GM23338 (cell line): Measurements from ENCODE around the gene AKAP13. TPM values are rescaled to one million over a fixed set of nuclear protein-coding genes. Genes with fewer than 3 reads are reported as not detected.

Experiments
- ATAC-seq: fragments of 200-7000 bp; cut with Tn5 transposase; 3 replicates; pipeline ENCODE4 v1.9.1; 2020
- DNase-seq: peaks from one replicate; pipeline ENCODE4 v3.0.0-alpha.2; 2015; ENCODE audit warnings: low spot score
- H2AFZ ChIP-seq: fragments of 200-600 bp; sonication (generic); 2 replicates; pipeline ENCODE4 v1.8.0; 2016; ENCODE audit warnings: antibody characterized with exemption, mild to moderate bottlenecking, moderate library complexity
- H3F3A ChIP-seq: fragments of 200-600 bp; sonication (generic); replicated peaks from 2 replicates; pipeline ENCODE4 v1.8.0; 2017; ENCODE audit warnings: antibody characterized with exemption, mixed run types, low read depth
- H3K27ac ChIP-seq: fragments of 200-600 bp; sonication (generic); 2 replicates; pipeline ENCODE4 v1.6.1; 2016; ENCODE audit warnings: low read depth
- H3K27me3 ChIP-seq: fragments of 200-600 bp; sonication (generic); 2 replicates; pipeline ENCODE4 v1.8.0; 2016; ENCODE audit warnings: mild to moderate bottlenecking, mixed run types, moderate library complexity; ENCODE audit not compliant: insufficient read depth
- H3K36me3 ChIP-seq: fragments of 200-600 bp; sonication (generic); 2 replicates; pipeline ENCODE4 v1.8.0; 2016; ENCODE audit warnings: mild to moderate bottlenecking; ENCODE audit not compliant: insufficient read depth
- H3K4me1 ChIP-seq: fragments of 200-600 bp; sonication (generic); 2 replicates; pipeline ENCODE4 v1.8.0; 2016; ENCODE audit warnings: mild to moderate bottlenecking, moderate library complexity; ENCODE audit not compliant: insufficient read depth
- H3K4me2 ChIP-seq: fragments of 200-600 bp; sonication (generic); 2 replicates; pipeline ENCODE4 v1.7.1; 2017; ENCODE audit warnings: mixed run types
- H3K4me3 ChIP-seq: fragments of 200-600 bp; sonication (generic); 2 replicates; pipeline ENCODE4 v1.6.1; 2016; ENCODE audit warnings: mixed run types
- H3K79me2 ChIP-seq: fragments of 200-600 bp; sonication (generic); replicated peaks from 2 replicates; pipeline ENCODE4 v1.8.0; 2017; ENCODE audit warnings: mild to moderate bottlenecking; ENCODE audit not compliant: insufficient read depth
- H3K9me2 ChIP-seq: fragments of 200-600 bp; sonication (generic); 2 replicates; pipeline ENCODE4 v1.8.0; 2017; ENCODE audit not compliant: insufficient read depth
- H4K20me1 ChIP-seq: fragments of 200-600 bp; sonication (generic); replicated peaks from 2 replicates; pipeline ENCODE4 v1.8.0; 2017; ENCODE audit warnings: mild to moderate bottlenecking; ENCODE audit not compliant: insufficient read depth
- H3K27ac Mint-ChIP-seq: 2 replicates; pipeline ENCODE4 v1.8.0; 2020; ENCODE audit warnings: inconsistent platforms, mild to moderate bottlenecking, moderate library complexity, mixed read lengths
- H3K27me3 Mint-ChIP-seq: 3 replicates; pipeline ENCODE4 v1.8.0; 2022; ENCODE audit warnings: low read depth, mild to moderate bottlenecking, moderate library complexity, mixed read lengths, inconsistent platforms; ENCODE audit not compliant: insufficient read depth, poor library complexity
- H3K36me3 Mint-ChIP-seq: 3 replicates; pipeline ENCODE4 v1.8.0; 2021; ENCODE audit warnings: low read depth, mild to moderate bottlenecking, inconsistent platforms, moderate library complexity, mixed read lengths
- H3K4me1 Mint-ChIP-seq: 3 replicates; pipeline ENCODE4 v1.8.0; 2020; ENCODE audit warnings: mild to moderate bottlenecking, inconsistent platforms, mixed read lengths
- H3K4me3 Mint-ChIP-seq: 3 replicates; pipeline ENCODE4 v1.8.0; 2021; ENCODE audit warnings: moderate library complexity, mild to moderate bottlenecking, inconsistent platforms, mixed read lengths
- H3K9me3 Mint-ChIP-seq: 3 replicates; pipeline ENCODE4 v1.8.0; 2020; ENCODE audit warnings: moderate library complexity, mild to moderate bottlenecking, inconsistent platforms, mixed read lengths
- CREB1 ChIP-seq: fragments of 250-450 bp; sonication (Bioruptor Pico); IDR thresholded peaks from 2 replicates; pipeline ENCODE4 v1.5.0; 2020; ENCODE audit warnings: low read depth, mild to moderate bottlenecking, moderate library complexity
- JUNB ChIP-seq: IDR thresholded peaks from one replicate; pipeline ENCODE4 v1.6.1; 2016; ENCODE audit warnings: antibody characterized with exemption; ENCODE audit not compliant: unreplicated experiment
- NANOG ChIP-seq: IDR thresholded peaks from 2 replicates; pipeline ENCODE4 v1.6.1; 2016; ENCODE audit warnings: antibody characterized with exemption, borderline replicate concordance
- POLR2AphosphoS5 ChIP-seq: IDR thresholded peaks from 2 replicates; pipeline ENCODE4 v1.6.1; 2016; ENCODE audit warnings: antibody characterized with exemption, low read depth
- STAT1 ChIP-seq: IDR thresholded peaks from one replicate; pipeline ENCODE4 v1.6.1; 2016; ENCODE audit warnings: antibody characterized with exemption; ENCODE audit not compliant: unreplicated experiment
- ZNF331 ChIP-seq: fragments of 250-450 bp; sonication (Bioruptor Pico); IDR thresholded peaks from 2 replicates; pipeline ENCODE4 v1.5.0; 2020; ENCODE audit warnings: low read depth, mild to moderate bottlenecking, moderate library complexity
- polyA plus RNA-seq: library from polyadenylated mRNA; unstranded; fragments of >200 nt; fragmentation: Nextera tagmentation; extraction: Ambion mirVana; gene quantifications from 2 replicates; pipeline ENCODE4 v1.2.1, GENCODE V29; 2016
- total RNA-seq: library from RNA; depleted of rRNA; stranded (reverse); fragments of >200 nt; shearing (Covaris generic); gene quantifications from 2 replicates; pipeline ENCODE4 v1.2.3, GENCODE V29; 2014
- TF ChIP-seq, protein P1 (sequence below): IDR thresholded peaks from 2 replicates; pipeline ENCODE4 v1.6.1; 2016; ENCODE audit warnings: antibody characterized with exemption
- TF ChIP-seq, protein P2 (sequence below), 2 experiments: fragments of 200-600 bp in 1 of 2; sonication (generic) in 1 of 2; conservative IDR thresholded peaks; 2 replicates each; pipeline versions ENCODE4 v1.5.1 to v1.6.1; 2016 to 2017; ENCODE audit warnings: antibody characterized with exemption in 2 of 2, low read depth in 2 of 2, mild to moderate bottlenecking in 2 of 2, moderate library complexity in 1 of 2
- TF ChIP-seq, protein P3 (sequence below): IDR thresholded peaks from one replicate; pipeline ENCODE4 v1.6.1; 2018; ENCODE audit warnings: antibody characterized with exemption; ENCODE audit not compliant: unreplicated experiment

The AKAP13 gene
- total and polyA plus RNA-seq, 2 experiments from 2014 or later, result 46.2 to 60.7 TPM

DNA sequence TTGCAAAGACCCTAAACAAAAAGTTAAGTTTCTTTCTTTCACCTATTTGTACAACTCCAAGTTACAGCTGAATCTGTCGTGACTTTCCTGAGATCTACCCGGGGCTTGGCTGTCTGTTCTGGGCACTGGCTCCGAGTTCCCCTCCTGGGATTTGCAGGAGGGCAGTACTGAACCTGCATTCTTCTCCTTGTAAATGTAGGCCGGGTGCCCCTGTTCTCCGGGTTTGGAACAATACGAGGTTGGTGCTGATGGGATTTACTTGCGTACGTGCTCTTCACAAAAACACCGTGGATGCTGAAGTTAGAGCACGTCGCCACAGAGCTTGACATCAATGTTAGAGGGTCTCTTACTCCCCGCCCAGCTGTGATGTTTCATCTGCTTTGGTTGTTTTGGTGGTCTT is 366.2 kb downstream of the AKAP13 start (continued):
- TF ChIP-seq STAT1, result no peak
- TF ChIP-seq, protein P1, sequence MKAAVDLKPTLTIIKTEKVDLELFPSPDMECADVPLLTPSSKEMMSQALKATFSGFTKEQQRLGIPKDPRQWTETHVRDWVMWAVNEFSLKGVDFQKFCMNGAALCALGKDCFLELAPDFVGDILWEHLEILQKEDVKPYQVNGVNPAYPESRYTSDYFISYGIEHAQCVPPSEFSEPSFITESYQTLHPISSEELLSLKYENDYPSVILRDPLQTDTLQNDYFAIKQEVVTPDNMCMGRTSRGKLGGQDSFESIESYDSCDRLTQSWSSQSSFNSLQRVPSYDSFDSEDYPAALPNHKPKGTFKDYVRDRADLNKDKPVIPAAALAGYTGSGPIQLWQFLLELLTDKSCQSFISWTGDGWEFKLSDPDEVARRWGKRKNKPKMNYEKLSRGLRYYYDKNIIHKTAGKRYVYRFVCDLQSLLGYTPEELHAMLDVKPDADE, result no peak
- TF ChIP-seq, protein P2, sequence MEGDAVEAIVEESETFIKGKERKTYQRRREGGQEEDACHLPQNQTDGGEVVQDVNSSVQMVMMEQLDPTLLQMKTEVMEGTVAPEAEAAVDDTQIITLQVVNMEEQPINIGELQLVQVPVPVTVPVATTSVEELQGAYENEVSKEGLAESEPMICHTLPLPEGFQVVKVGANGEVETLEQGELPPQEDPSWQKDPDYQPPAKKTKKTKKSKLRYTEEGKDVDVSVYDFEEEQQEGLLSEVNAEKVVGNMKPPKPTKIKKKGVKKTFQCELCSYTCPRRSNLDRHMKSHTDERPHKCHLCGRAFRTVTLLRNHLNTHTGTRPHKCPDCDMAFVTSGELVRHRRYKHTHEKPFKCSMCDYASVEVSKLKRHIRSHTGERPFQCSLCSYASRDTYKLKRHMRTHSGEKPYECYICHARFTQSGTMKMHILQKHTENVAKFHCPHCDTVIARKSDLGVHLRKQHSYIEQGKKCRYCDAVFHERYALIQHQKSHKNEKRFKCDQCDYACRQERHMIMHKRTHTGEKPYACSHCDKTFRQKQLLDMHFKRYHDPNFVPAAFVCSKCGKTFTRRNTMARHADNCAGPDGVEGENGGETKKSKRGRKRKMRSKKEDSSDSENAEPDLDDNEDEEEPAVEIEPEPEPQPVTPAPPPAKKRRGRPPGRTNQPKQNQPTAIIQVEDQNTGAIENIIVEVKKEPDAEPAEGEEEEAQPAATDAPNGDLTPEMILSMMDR (conservative IDR thresholded peaks at IDR 0.05; ENCODE audit: low read depth in 2 of 2), result no peak
- TF ChIP-seq ZNF331 (CRISPR knock-in tag), result no peak
- no peak for TF ChIP-seq NANOG
- TF ChIP-seq, protein P3, sequence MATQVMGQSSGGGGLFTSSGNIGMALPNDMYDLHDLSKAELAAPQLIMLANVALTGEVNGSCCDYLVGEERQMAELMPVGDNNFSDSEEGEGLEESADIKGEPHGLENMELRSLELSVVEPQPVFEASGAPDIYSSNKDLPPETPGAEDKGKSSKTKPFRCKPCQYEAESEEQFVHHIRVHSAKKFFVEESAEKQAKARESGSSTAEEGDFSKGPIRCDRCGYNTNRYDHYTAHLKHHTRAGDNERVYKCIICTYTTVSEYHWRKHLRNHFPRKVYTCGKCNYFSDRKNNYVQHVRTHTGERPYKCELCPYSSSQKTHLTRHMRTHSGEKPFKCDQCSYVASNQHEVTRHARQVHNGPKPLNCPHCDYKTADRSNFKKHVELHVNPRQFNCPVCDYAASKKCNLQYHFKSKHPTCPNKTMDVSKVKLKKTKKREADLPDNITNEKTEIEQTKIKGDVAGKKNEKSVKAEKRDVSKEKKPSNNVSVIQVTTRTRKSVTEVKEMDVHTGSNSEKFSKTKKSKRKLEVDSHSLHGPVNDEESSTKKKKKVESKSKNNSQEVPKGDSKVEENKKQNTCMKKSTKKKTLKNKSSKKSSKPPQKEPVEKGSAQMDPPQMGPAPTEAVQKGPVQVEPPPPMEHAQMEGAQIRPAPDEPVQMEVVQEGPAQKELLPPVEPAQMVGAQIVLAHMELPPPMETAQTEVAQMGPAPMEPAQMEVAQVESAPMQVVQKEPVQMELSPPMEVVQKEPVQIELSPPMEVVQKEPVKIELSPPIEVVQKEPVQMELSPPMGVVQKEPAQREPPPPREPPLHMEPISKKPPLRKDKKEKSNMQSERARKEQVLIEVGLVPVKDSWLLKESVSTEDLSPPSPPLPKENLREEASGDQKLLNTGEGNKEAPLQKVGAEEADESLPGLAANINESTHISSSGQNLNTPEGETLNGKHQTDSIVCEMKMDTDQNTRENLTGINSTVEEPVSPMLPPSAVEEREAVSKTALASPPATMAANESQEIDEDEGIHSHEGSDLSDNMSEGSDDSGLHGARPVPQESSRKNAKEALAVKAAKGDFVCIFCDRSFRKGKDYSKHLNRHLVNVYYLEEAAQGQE, result no peak
- TF ChIP-seq JUNB, result no peak

DNA sequence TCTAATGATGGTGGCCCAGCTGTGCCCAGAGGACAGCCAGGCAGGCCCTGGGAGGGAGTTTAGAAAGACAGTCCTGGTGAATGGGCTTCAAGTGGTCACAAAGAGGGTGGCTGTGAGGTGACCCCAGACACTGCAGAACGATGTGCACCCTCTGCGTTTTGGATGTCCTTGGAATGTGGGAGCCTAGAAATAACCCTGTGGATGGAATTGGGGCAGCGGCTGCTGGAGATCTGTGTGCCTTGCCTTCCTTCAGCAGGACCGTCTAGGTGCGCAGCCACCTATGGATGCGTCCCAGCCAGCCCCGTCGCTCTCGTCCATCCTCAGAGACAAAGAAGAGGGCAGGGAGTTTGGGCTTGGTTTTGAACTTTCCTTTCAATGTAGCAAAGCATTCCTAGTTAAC is 367.8 kb downstream of the AKAP13 start:
- H4K20me1 ChIP-seq, result peaks cover 3% of the 10 kb centered on the region
- Mint-ChIP-seq H3K9me3 (no peaks in the 10 kb centered on the region), H3K27me3 (peaks cover 40% of the 10 kb centered on the region), H3K4me1 (peaks cover 64% of the 10 kb centered on the region), H3K36me3 (peaks cover 46% of the 10 kb centered on the region), H3K4me3 (no peak overlapping the region), H3K27ac (peak overlapping the region; percentile 36; the same call in 1 of the 2 replicates)
- H3K27ac ChIP-seq, result no peak overlapping the region
- H3K79me2 ChIP-seq, result no peaks in the 10 kb centered on the region; the same call in 1 of the 2 replicates
- no peak overlapping the region for H2AFZ ChIP-seq
- H3K9me2 ChIP-seq, result no peaks in the 10 kb centered on the region
- 0 out of 2 replicates have a peak, but pooled peaks cover 12% of the 10 kb centered on the region for H3K36me3 ChIP-seq
- no peak overlapping the region for H3K4me2 ChIP-seq
- no peaks in the 10 kb centered on the region for H3K27me3 ChIP-seq
- ATAC-seq, result no peak
- no peak for DNase-seq
- peaks cover 63% of the 10 kb centered on the region for H3K4me1 ChIP-seq
- no peak overlapping the region for H3K4me3 ChIP-seq
- peaks cover 18% of the 10 kb centered on the region for H3F3A ChIP-seq
- TF ChIP-seq, protein P3, result no peak
- TF ChIP-seq, protein P2 (conservative IDR thresholded peaks at IDR 0.05; ENCODE audit: low read depth in 2 of 2), result no peak
- no peak for TF ChIP-seq CREB1
- no peak for TF ChIP-seq POLR2AphosphoS5
